Measurements from ENCODE around the gene GLCE.

GLCE gene

DNA sequence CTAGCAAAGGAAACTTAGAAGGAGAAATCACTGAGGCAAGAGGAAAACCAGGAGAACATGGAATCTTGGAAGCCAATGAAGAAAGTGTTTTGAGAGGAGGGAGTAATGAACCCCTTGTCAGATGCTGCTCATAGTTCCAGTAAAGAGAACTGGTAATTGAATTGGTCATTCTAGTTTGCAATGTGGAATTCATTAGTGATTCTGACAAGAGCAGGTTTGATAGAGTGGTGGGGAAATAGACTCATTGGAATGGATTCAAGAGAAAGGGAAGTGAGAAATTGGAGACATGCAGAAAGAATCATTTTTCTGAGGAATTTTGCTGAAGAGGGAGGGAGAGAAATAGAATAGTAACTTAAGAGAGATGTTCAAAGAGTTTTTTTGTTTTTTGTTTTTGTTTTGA lies 21.0 kb downstream of the GLCE start:
- TF ChIP-seq EZH2 (IDR thresholded peaks at IDR 0.05; ENCODE audit: borderline replicate concordance, low read length) = no peak
- TF ChIP-seq, protein P1, sequence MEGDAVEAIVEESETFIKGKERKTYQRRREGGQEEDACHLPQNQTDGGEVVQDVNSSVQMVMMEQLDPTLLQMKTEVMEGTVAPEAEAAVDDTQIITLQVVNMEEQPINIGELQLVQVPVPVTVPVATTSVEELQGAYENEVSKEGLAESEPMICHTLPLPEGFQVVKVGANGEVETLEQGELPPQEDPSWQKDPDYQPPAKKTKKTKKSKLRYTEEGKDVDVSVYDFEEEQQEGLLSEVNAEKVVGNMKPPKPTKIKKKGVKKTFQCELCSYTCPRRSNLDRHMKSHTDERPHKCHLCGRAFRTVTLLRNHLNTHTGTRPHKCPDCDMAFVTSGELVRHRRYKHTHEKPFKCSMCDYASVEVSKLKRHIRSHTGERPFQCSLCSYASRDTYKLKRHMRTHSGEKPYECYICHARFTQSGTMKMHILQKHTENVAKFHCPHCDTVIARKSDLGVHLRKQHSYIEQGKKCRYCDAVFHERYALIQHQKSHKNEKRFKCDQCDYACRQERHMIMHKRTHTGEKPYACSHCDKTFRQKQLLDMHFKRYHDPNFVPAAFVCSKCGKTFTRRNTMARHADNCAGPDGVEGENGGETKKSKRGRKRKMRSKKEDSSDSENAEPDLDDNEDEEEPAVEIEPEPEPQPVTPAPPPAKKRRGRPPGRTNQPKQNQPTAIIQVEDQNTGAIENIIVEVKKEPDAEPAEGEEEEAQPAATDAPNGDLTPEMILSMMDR (IDR thresholded peaks at IDR 0.05; ENCODE audit: low read length) = no peak
- Histone ChIP-seq H3K4me1 (ENCODE audit: insufficient read depth, low read length, severe bottlenecking) (no peaks in the 10 kb centered on the region), H3K9me2 (ENCODE audit: low read depth, low read length) (no peaks in the 10 kb centered on the region), H3F3A (ENCODE audit: insufficient read depth, low read length) (no peaks in the 10 kb centered on the region), H3K79me2 (ENCODE audit: insufficient read depth, low read length) (no peaks in the 10 kb centered on the region), H3K27ac (ENCODE audit: low read depth, low read length, poor library complexity, severe bottlenecking) (no peak overlapping the region), H3K36me3 (ENCODE audit: insufficient read depth, low read length) (no peaks in the 10 kb centered on the region), H3K4me3 (ENCODE audit: low read depth, low read length, poor library complexity, severe bottlenecking) (no peak overlapping the region), H3K27me3 (ENCODE audit: insufficient read depth, low read length) (no peaks in the 10 kb centered on the region), H2AFZ (ENCODE audit: low read length) (no peak overlapping the region), H4K20me1 (ENCODE audit: insufficient read depth, low read length) (no peaks in the 10 kb centered on the region), H3K9me3 (ENCODE audit: low read length) (no peaks in the 10 kb centered on the region), H3K9ac (ENCODE audit: low read length) (no peak overlapping the region), H3K4me2 (ENCODE audit: low read length) (no peak overlapping the region)

DNA sequence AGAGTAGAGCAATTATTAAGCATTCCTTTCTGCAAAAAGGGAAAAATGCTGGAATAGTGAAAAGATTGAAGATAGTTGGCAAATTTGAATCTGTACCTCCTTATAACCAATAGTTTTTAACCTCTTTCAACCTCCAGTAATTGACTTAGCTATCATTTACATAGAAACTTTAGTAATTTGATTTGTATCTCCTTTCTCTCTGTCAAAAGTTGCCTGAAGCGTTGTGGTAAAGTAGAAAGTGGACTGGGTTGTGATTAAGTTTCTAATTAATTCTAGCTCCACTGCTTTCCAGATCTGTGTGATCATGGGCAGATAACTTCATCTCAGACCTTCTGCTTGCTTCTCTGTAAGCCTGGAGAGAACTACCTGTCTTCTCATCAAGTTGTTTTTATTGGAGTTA lies 24.8 kb downstream of the GLCE start:
- H3K9me3 ChIP-seq (ENCODE audit: low read length) = no peaks in the 10 kb centered on the region
- no peak overlapping the region for H3K4me3 ChIP-seq (ENCODE audit: low read depth, low read length, poor library complexity, severe bottlenecking)
- TF ChIP-seq EZH2 (IDR thresholded peaks at IDR 0.05; ENCODE audit: borderline replicate concordance, low read length) = no peak
- TF ChIP-seq, protein P1 (IDR thresholded peaks at IDR 0.05; ENCODE audit: low read length) = no peak
- no peaks in the 10 kb centered on the region for H3K27me3 ChIP-seq (ENCODE audit: insufficient read depth, low read length)
- no peaks in the 10 kb centered on the region for H3K9me2 ChIP-seq (ENCODE audit: low read depth, low read length)
- H3F3A ChIP-seq (ENCODE audit: insufficient read depth, low read length) = no peaks in the 10 kb centered on the region
- no peaks in the 10 kb centered on the region for H3K36me3 ChIP-seq (ENCODE audit: insufficient read depth, low read length)
- H3K9ac ChIP-seq (ENCODE audit: low read length) = no peak overlapping the region
- H2AFZ ChIP-seq (ENCODE audit: low read length) = no peak overlapping the region
- no peaks in the 10 kb centered on the region for H3K4me1 ChIP-seq (ENCODE audit: insufficient read depth, low read length, severe bottlenecking)
- no peak overlapping the region for H3K27ac ChIP-seq (ENCODE audit: low read depth, low read length, poor library complexity, severe bottlenecking)
- H3K4me2 ChIP-seq (ENCODE audit: low read length) = no peak overlapping the region
- H3K79me2 ChIP-seq (ENCODE audit: insufficient read depth, low read length) = no peaks in the 10 kb centered on the region
- H4K20me1 ChIP-seq (ENCODE audit: insufficient read depth, low read length) = no peaks in the 10 kb centered on the region

DNA sequence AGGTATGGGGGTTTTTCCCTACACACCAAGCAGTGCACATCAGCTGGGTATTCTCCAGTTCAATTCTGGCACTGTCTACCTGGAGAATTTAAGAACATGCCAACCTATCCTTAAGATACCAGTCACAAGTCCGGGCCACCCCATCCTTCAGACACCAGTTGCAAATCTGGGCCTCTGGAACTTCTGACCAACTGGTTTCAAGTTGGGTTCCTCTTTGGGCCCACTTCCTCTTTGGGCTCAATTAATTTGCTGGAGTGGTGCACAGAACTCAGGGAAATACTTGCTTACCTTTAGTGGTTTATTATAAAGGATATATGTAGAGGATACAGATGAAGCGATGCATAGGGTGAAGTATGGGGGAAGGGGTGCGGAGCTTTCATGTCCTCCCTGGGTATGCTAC lies 25.3 kb downstream of the GLCE start:
- Histone ChIP-seq H3K9me2 (ENCODE audit: low read depth, low read length) (no peaks in the 10 kb centered on the region), H3K4me2 (ENCODE audit: low read length) (no peak overlapping the region), H3K4me1 (ENCODE audit: insufficient read depth, low read length, severe bottlenecking) (no peaks in the 10 kb centered on the region), H3K4me3 (ENCODE audit: low read depth, low read length, poor library complexity, severe bottlenecking) (no peak overlapping the region), H3K9me3 (ENCODE audit: low read length) (no peaks in the 10 kb centered on the region), H3K36me3 (ENCODE audit: insufficient read depth, low read length) (no peaks in the 10 kb centered on the region), H3K79me2 (ENCODE audit: insufficient read depth, low read length) (no peaks in the 10 kb centered on the region), H3F3A (ENCODE audit: insufficient read depth, low read length) (no peaks in the 10 kb centered on the region), H3K27ac (ENCODE audit: low read depth, low read length, poor library complexity, severe bottlenecking) (no peak overlapping the region), H2AFZ (ENCODE audit: low read length) (no peak overlapping the region), H3K27me3 (ENCODE audit: insufficient read depth, low read length) (no peaks in the 10 kb centered on the region), H4K20me1 (ENCODE audit: insufficient read depth, low read length) (no peaks in the 10 kb centered on the region), H3K9ac (ENCODE audit: low read length) (no peak overlapping the region)
- TF ChIP-seq, protein P1 (IDR thresholded peaks at IDR 0.05; ENCODE audit: low read length) = no peak
- no peak for TF ChIP-seq EZH2 (IDR thresholded peaks at IDR 0.05; ENCODE audit: borderline replicate concordance, low read length)
